MCF 10A (cell line): ENCODE measurements around the gene WDR53. TPM values are rescaled to one million over a fixed set of nuclear protein-coding genes. Genes with fewer than 3 reads are reported as not detected.
"Not testable (repeated sequence)": the region's sequence is repeated elsewhere in the genome, so short reads cannot be mapped to it uniquely, and the experiment has no call there.

Experiments used
- BruUV-seq: library from RNA; stranded (reverse); fragments of 400-500 nt; replicated peaks from 2 replicates; lab custom pipeline; 2021; lab: Mats Ljungman, UMichigan
- CTCF ChIA-PET: fragments of 300-600 bp; sonication (Branson Sonifier 250); formaldehyde crosslinking; extraction: SDS; loops from one replicate; lab custom pipeline; 2021; ENCODE audit warnings: antibody characterized with exemption, inconsistent platforms; lab: Yijun Ruan, JAX
- POLR2A ChIA-PET: fragments of 300-600, 350-650 bp; sonication (Branson Sonifier 250); formaldehyde crosslinking; extraction: SDS; loops from one replicate; lab custom pipeline; 2020; ENCODE audit warnings: antibody characterized with exemption, inconsistent platforms; lab: Yijun Ruan, JAX
- DNase-seq: peaks from one replicate; pipeline ENCODE4 v3.0.0-alpha.2; 2018; ENCODE audit not compliant: unreplicated experiment
- H3K27ac Mint-ChIP-seq: one replicate; pipeline ENCODE4 v1.8.0; 2022; ENCODE audit warnings: mild to moderate bottlenecking, low read depth, mixed read lengths; ENCODE audit not compliant: unreplicated experiment
- H3K27me3 Mint-ChIP-seq: one replicate; pipeline ENCODE4 v1.8.0; 2022; ENCODE audit warnings: mixed read lengths; ENCODE audit not compliant: insufficient read depth, unreplicated experiment
- H3K36me3 Mint-ChIP-seq: one replicate; pipeline ENCODE4 v1.8.0; 2022; ENCODE audit warnings: mild to moderate bottlenecking, moderate library complexity, mixed read lengths; ENCODE audit not compliant: insufficient read depth, unreplicated experiment
- H3K4me1 Mint-ChIP-seq: one replicate; pipeline ENCODE4 v1.8.0; 2022; ENCODE audit warnings: mixed read lengths; ENCODE audit not compliant: insufficient read depth, unreplicated experiment
- H3K4me3 Mint-ChIP-seq: one replicate; pipeline ENCODE4 v1.8.0; 2022; ENCODE audit warnings: mild to moderate bottlenecking, moderate library complexity, mixed read lengths; ENCODE audit not compliant: unreplicated experiment
- H3K9me3 Mint-ChIP-seq: one replicate; pipeline ENCODE4 v1.8.0; 2022; ENCODE audit warnings: mixed read lengths; ENCODE audit not compliant: unreplicated experiment
- CTCF ChIP-seq: fragments of 200-600 bp; IDR thresholded peaks from one replicate; pipeline ENCODE4 v1.8.0; 2022; ENCODE audit warnings: antibody characterized with exemption, mild to moderate bottlenecking; ENCODE audit not compliant: unreplicated experiment
- intact Hi-C: fragments of 100-400 bp; cut with micrococcal nuclease; formaldehyde crosslinking; loops from 2 replicates; pipeline ENCODE4 v1.14.1; 2022
- total RNA-seq: library from RNA; stranded (reverse); gene quantifications from 2 replicates; pipeline ENCODE4 v1.2.3, GENCODE V29; 2022

The WDR53 gene
- total RNA-seq, 1 experiment from 2014 or later = 14.4 TPM

DNA sequence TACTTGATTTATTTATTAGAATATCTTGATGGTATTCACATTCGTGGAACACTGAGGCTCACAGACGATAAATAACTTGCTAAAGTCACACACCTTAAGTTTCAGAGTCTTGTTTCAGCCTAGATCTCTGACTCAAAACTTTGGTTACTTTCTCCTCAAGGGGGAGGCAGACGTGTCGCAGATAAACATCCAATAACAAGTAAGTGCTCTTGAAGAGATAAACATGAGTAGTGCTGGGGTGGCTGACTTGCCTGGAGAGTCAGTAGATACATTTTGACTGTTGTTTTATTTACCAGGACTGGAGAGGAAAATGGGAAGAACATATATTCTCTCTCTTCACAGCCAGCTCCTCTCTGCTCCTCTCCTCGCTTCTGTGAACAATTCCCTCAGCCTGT is 31.4 kb upstream of the WDR53 start:
- Mint-ChIP-seq H3K27ac (no peak overlapping the region), H3K36me3 (no peaks in the 10 kb centered on the region), H3K4me3 (no peak overlapping the region), H3K27me3 (no peaks in the 10 kb centered on the region), H3K4me1 (no peaks in the 10 kb centered on the region), H3K9me3 (no peaks in the 10 kb centered on the region)
- no peak for TF ChIP-seq CTCF
- no peak for DNase-seq
- POLR2A ChIA-PET = interaction anchor here (1.1 kb wide), 1 partner anchor 10 kb away, joined by 4 read pairs; no protein-coding TSS in a partner anchor
- BruUV-seq = no TSS peak
- intact Hi-C loops = no loop called here
- CTCF ChIA-PET = no interaction called here

DNA sequence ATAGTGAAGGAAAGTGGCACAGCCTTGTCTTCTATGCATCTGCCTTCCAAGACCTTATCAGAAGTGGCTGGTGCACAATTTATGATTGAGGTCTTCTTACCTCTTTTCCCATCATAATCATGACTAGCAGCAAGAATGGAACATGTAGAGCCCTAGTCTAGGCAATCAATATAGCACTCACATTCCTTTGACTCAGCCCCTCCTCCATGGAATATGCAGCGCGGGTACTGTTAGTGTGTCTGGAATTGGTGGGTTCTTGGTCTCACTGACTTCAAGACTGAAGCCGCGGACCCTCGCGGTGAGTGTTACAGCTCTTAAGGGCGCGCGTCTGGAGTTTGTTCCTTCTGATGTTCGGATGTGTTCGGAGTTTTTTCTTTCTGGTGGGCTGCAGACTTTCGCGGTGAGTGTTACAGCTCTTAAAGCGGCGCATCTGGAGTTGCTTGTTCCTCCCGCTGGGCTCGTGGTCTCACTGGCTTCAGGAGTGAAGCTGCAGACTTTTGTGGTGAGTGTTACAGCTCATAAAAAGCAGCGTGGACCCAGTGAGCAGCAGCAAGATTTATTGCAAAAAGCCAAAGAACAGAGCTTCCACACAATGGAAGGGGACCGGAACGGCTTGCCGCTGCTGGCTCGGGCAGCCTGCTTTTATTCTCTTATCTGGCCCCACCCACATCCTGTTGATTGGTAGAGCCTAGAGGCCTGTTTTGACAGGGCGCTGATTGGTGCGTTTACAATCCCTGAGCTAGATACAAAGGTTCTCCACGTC is 29.8 kb upstream of the WDR53 start:
- ChIA-PET POLR2A (interaction anchor here (0.6 to 0.7 kb wide), 2 partner anchors 76 to 115 kb away, joined by 3 read pairs; no protein-coding TSS in a partner anchor), CTCF (interaction anchor here (1.0 to 1.8 kb wide), 2 partner anchors 11 to 13 kb away, joined by 4 to 7 read pairs; no protein-coding TSS in a partner anchor)
- H3K36me3 Mint-ChIP-seq, H3K4me3 Mint-ChIP-seq, H3K27ac Mint-ChIP-seq, H3K4me1 Mint-ChIP-seq, H3K27me3 Mint-ChIP-seq, H3K9me3 Mint-ChIP-seq, intact Hi-C loops, DNase-seq, BruUV-seq: not testable (repeated sequence)

- DNase-seq = peak; percentile 6
- intact Hi-C loops = no loop called here
- BruUV-seq = no TSS peak
- no peaks in the 10 kb centered on the region for H3K9me3 Mint-ChIP-seq
- H3K36me3 Mint-ChIP-seq = no peaks in the 10 kb centered on the region
- no peaks in the 10 kb centered on the region for H3K27me3 Mint-ChIP-seq
- ChIA-PET POLR2A (interaction anchor here (0.7 kb wide), 1 partner anchor 271 kb away, joined by 3 read pairs; the partner anchor contains the start of gene SENP5), CTCF (interaction anchor here (0.6 to 1.8 kb wide), 4 partner anchors 10 to 139 kb away, joined by 3 to 7 read pairs (median 5); no protein-coding TSS in a partner anchor)
- TF ChIP-seq CTCF = no peak
- H3K4me3 Mint-ChIP-seq = no peak overlapping the region
- H3K27ac Mint-ChIP-seq = no peak overlapping the region
- no peaks in the 10 kb centered on the region for H3K4me1 Mint-ChIP-seq
Measured at GRCh38 chr3:196596355-196596754, 28.0 kb upstream of the WDR53 start.

DNA sequence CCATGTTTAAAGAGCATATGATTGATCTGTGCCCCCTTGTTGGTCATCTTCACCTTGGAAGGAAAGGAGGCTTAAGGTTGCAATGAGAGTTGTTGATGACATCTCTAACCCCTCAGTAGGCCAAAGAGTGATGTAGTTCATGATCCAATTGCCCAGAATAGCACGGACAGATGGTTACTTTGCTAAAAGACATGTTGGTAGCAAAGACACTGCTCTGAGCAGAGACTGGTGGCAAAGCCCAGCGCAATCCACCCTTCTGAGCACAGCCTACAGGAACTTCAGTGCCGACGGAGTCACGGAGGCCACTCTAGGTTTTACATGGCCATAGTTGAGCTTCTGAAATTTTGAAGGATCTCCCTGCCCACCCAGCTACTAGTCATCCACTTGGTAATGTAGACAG is 21.9 kb upstream of the WDR53 start:
- Mint-ChIP-seq H3K27ac (no peak overlapping the region), H3K4me1 (no peaks in the 10 kb centered on the region), H3K27me3 (no peaks in the 10 kb centered on the region), H3K9me3 (no peaks in the 10 kb centered on the region), H3K4me3 (no peak overlapping the region), H3K36me3 (peaks cover 14% of the 10 kb centered on the region)
- ChIA-PET POLR2A (no interaction called here), CTCF (interaction anchor here (0.5 to 1.0 kb wide), 5 partner anchors 19 to 1916 kb away, joined by 3 to 5 read pairs (median 3); no protein-coding TSS in a partner anchor)
- TF ChIP-seq CTCF = no peak
- intact Hi-C loops = no loop called here
- DNase-seq = no peak
- no TSS peak for BruUV-seq
